ENCODE measurements around the gene FILIP1L. TPM values are rescaled to one million over a fixed set of nuclear protein-coding genes. Genes with fewer than 3 reads are reported as not detected.

FILIP1L gene
- total RNA-seq, 2 donors from 2014 or later, result 0.19 TPM; not detected in 1

DNA sequence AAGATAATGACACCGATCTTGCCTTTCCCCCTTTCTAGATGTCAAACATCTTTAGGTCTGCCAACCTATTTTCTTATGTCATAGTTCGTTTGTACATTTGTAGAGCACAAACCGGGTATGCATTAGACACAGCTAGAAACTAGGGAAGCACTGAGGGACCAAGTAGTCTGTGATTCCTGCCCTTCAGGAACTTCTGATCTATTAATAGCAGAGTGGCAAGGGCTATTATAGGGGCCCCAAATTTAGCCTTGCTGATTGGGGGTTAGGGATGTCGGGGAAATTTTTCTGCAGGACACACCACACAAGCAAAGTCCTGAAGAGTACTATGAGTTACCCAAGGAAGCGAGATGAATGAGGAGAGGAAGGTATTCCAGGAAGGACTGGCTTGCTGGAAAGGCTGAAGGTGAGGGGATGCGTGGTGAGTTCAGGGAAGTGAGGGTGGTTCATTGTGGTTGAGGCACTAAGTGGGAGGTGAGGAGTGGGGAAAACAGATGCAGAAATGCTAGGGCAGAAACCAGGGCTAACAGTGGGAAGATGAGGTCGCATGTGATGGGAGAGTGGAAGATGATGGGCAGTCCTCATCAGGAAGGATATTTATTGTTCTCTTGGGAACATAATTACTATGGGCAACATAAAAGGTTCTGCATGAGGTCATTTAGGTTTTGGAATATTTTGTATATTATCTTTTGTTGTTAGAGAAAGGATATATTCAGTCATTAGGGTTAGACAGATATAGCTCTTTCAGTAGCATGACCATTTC lies 152.4 kb downstream of the FILIP1L start:
- Mint-ChIP-seq H3K4me1 (ENCODE audit: low read depth in 2 of 2) (peaks cover 0 to 4% of the 10 kb centered on the region in 2 donors), H3K9me3 (no peaks in the 10 kb centered on the region), H3K36me3 (no peaks in the 10 kb centered on the region), H3K4me3 (no peak overlapping the region), H3K27me3 (no peaks in the 10 kb centered on the region), H3K27ac (no peak overlapping the region)
- ATAC-seq, result no peak
- DNase-seq (ENCODE audit: low spot score), result no peak

DNA sequence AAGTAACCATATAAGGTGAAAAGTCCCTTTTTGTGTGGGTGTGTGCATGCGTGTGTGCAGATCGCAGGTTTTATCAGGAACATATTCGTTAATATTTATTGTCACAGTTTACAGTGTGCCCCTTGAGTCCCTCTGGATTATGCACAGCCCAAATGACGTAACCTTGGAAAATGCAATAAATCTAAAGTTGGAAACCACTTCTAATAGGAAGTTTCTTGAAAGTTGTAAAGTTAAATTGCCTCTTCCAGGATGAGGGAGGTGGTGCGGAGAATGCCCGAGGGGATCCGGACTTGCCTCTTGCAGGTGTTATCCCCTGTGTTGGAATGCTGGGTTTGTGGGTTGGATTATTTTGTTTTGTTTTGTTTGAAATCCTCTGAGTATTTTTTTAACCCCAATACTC lies 153.4 kb downstream of the FILIP1L start:
- no peaks in the 10 kb centered on the region for H3K27me3 Mint-ChIP-seq
- H3K9me3 Mint-ChIP-seq, result no peaks in the 10 kb centered on the region
- H3K27ac Mint-ChIP-seq, result no peak overlapping the region
- H3K4me3 Mint-ChIP-seq, result no peak overlapping the region
- DNase-seq (ENCODE audit: low spot score) (no peak), ATAC-seq (no peak)
- no peaks in the 10 kb centered on the region for H3K36me3 Mint-ChIP-seq
- H3K4me1 Mint-ChIP-seq (ENCODE audit: low read depth in 2 of 2), result peaks cover 0 to 4% of the 10 kb centered on the region in 2 donors

DNA sequence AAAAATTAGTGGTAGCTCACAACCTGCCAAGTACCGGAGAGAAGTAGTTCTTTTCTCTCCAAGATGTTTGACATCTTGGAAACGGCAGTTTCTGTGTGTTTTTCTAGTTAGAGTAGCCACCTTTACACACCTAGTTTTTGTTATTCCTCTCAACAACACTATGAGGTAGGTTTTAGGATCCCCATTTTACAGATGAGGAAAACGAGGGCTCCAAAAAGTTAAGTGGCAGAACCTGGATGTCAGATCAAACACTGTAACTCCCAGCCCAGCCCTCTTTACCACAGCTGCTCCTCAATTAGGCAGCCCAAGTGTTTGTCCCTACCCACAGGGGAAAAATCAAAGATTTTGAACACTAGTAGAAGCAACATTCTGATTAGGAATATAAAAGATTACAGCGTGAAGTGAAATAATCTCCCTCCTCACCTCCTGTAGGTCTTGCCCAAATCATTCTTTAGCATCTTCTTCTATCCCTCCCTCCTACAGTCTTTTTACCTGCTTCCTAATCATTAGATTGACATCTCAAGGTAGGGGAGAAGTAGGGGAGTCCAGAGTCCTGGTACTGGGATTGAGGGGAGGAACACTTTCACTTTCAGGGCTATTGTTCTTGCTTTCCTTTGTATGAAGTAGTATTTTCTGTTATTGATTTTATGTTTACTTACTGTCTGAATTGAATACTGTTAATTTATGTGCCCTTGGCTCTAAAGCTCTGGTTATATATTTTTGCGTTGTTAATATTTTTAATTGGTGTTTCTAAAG lies 154.0 kb downstream of the FILIP1L start:
- no peak for ATAC-seq
- Mint-ChIP-seq H3K4me3 (no peak overlapping the region), H3K9me3 (no peaks in the 10 kb centered on the region), H3K36me3 (no peaks in the 10 kb centered on the region), H3K27ac (no peak overlapping the region), H3K4me1 (ENCODE audit: low read depth in 2 of 2) (peaks cover 0 to 4% of the 10 kb centered on the region in 2 donors), H3K27me3 (no peaks in the 10 kb centered on the region)
- DNase-seq (ENCODE audit: low spot score), result no peak

DNA sequence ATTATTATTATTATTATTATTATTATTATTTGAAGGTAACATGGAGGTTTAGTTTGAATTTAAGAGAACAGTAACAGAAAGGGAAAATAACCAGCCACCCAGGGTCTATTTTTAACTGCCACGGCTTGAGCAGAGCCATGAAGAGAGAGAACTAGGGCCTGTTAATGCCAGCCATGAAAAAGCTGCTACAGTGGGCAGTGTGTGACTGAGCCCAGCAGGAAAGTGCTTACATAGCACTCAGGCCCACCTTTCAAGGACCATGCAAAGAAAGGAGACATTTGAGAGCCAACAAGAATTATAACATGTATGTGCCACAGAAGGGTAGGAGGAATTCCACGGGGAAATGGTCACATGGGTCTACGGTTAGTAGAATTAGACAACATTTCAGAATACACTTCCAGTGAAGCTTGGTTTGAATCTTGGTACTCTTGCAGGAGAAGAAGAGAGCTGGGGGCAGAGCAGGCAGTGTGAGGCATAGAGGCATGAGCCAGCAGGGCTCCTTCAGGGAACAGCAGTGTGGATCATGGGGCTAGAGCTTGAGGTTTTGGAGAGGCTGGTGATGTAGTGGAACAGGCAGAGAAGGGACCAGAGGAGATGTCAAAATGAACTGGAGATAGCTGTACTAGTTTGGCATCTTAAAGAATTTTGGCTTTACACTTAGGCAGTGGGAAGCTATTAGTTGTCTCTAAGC lies 155.9 kb downstream of the FILIP1L start:
- peaks cover 4 to 5% of the 10 kb centered on the region in 2 donors for H3K4me1 Mint-ChIP-seq (ENCODE audit: low read depth in 2 of 2)
- H3K4me3 Mint-ChIP-seq, result no peak overlapping the region
- H3K27me3 Mint-ChIP-seq, result no peaks in the 10 kb centered on the region
- no peak overlapping the region for H3K27ac Mint-ChIP-seq
- no peaks in the 10 kb centered on the region for H3K36me3 Mint-ChIP-seq
- DNase-seq (ENCODE audit: low spot score), result no peak
- no peaks in the 10 kb centered on the region for H3K9me3 Mint-ChIP-seq
- no peak for ATAC-seq

DNA sequence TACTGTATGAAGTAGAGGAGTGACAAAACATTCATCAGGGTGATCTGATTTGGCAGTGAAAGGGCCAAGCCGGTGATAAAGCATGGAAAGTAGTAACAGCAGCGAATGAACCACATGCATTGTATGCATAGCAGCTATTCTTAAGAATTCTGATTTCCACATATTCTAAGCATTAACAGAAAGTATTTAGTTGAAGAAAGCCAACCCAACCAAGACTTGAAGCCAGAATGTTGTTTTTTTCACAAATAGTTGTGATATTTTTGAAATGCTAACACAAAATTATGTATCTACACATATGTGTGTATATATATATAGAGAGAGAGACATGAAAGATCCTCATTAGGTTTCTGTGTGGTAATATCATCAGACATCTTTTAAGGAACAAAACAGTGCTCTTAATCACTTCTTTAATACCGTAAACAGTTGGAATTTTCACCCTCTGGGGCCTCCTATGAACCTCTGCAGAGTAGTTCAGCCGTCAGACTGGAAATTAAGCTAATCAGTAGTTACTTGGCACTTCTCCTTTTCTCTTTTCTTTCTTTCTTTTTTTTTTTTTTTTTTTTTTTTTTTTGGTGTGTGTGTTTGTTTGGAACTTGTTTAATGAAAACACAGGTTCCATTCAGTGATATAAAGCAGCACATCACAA lies 157.0 kb downstream of the FILIP1L start:
- H3K27ac Mint-ChIP-seq, result no peak overlapping the region
- ATAC-seq (no peak), DNase-seq (ENCODE audit: low spot score) (no peak)
- H3K27me3 Mint-ChIP-seq, result no peaks in the 10 kb centered on the region
- H3K36me3 Mint-ChIP-seq, result no peaks in the 10 kb centered on the region
- H3K9me3 Mint-ChIP-seq, result no peaks in the 10 kb centered on the region
- no peak overlapping the region for H3K4me3 Mint-ChIP-seq
- peaks cover 4 to 5% of the 10 kb centered on the region in 2 donors for H3K4me1 Mint-ChIP-seq (ENCODE audit: low read depth in 2 of 2)

DNA sequence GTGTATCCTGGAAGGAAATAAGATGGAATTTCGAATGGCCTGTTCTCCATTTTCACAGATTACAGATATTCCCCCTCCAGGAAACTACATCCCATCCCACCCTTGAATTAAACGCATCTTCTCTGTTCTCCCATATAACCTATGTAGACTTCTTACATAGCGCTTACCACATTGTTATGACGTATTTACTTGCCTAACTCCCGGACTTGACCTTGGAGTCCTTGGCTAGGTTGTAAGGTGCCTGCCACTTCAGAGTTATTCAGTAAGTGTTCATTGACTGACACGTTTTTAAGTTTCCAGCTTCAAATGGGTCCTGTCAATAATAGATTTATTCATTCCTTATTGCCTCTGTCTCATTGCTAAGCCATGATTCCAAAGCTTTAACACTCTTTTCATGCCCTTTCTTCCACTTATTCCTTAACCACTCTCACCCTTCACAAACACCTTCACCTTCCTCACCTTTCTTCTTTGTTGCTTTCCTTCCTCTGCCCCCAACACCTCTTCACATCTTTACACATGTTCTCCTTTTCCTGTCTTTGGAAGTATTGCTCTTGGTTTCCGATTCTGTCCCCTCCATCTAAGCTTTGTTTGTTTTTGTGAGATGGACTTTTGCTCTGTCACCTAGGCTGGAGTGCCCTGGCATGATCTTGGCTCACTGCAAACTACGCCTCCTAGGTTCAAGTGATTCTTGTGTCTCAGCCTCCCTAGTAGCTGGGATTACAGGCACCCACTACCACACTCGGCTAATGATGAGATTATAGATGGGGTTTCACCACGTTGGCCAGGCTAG lies 158.3 kb downstream of the FILIP1L start:
- peaks cover 0 to 5% of the 10 kb centered on the region in 2 donors for H3K4me1 Mint-ChIP-seq (ENCODE audit: low read depth in 2 of 2)

DNA sequence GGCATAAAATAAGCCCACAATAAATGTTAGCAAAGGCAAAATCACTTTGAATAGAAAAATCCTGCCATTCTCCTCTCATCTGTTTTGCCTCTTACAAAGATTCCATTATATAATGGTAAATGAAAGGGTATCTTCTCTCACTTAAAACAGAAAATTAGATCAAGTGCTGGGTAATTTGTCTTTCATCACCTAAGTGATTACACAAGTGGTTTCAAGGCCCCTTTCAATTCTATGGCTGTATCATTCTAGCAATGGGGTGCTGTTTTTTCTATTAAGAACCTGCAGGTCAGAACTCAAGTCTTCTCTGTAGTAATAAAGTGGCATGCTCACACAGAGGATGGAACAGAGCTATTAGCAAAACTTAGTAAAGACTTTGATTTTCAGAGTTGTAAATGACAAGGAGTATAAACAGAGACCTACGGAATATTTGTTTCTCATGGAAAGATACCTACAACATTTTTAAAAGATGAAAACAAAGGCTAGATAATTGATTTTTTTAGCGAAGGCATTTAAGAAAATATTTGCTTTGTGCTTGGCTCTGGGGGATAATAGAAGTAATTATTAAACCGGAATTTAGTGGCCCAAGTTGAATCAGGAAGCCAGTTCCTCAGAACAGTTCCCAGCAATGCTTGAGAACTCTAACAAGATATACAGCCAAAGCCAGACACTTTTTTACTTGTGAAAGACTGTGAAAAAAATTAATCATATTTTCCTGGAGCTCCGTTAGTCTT lies 159.2 kb downstream of the FILIP1L start:
- Mint-ChIP-seq H3K4me3 (no peak overlapping the region), H3K9me3 (no peaks in the 10 kb centered on the region)
- ATAC-seq, result no peak

More for the DNA sequence above, 158.3 kb downstream of the FILIP1L start:
- no peak overlapping the region for H3K4me3 Mint-ChIP-seq
- no peaks in the 10 kb centered on the region for H3K9me3 Mint-ChIP-seq
- H3K36me3 Mint-ChIP-seq, result no peaks in the 10 kb centered on the region
- ATAC-seq (no peak), DNase-seq (ENCODE audit: low spot score) (no peak)
- no peak overlapping the region for H3K27ac Mint-ChIP-seq
- H3K27me3 Mint-ChIP-seq, result no peaks in the 10 kb centered on the region

DNA sequence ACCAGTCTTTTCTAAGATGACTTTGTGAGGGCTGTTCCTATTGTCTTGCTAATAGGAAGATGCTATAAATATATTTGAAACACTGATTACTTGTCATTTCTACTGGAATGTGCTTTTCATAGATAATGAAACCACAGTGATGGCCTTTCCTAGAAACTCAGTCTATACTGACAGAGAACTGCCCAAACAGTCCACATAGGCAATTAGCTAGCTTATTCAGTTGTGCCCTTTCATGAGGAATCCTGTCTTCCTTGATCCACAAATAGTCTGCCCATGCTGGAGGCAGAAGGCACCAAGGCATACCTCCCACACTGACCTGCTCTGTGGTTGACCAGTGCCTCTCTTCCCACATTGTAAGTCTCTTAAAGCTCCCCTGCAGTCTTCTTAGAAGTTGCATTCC lies 160.7 kb downstream of the FILIP1L start:
- no peak overlapping the region for H3K4me3 Mint-ChIP-seq
- no peaks in the 10 kb centered on the region for H3K9me3 Mint-ChIP-seq
- ATAC-seq (no peak), DNase-seq (ENCODE audit: low spot score) (no peak)
- H3K4me1 Mint-ChIP-seq (ENCODE audit: low read depth in 2 of 2), result peaks cover 0 to 5% of the 10 kb centered on the region in 2 donors
- H3K27ac Mint-ChIP-seq, result no peak overlapping the region
- H3K27me3 Mint-ChIP-seq, result no peaks in the 10 kb centered on the region
- H3K36me3 Mint-ChIP-seq, result no peaks in the 10 kb centered on the region

More for the DNA sequence above, 159.2 kb downstream of the FILIP1L start:
- no peaks in the 10 kb centered on the region for H3K27me3 Mint-ChIP-seq
- peaks cover 0 to 5% of the 10 kb centered on the region in 2 donors for H3K4me1 Mint-ChIP-seq (ENCODE audit: low read depth in 2 of 2)
- no peaks in the 10 kb centered on the region for H3K36me3 Mint-ChIP-seq
- no peak overlapping the region for H3K27ac Mint-ChIP-seq
- DNase-seq (ENCODE audit: low spot score), result no peak

DNA sequence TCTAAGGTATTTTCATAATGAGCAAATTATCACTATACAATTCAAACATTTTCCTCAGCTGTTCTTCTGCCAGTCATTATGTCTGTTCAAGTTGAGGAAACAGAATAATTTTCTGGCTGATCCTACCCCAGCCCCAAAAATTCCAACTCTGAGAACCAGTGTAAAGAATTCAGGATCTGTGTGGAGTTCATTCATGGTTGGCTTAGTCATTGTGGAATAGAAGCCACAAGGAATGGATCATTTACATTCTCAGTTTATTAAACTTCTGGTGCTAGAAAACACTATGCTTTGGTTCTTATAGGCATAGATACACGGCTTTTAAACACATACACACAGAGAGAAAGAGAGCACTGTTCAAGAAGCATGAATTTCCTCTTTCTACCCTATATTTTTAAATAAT lies 162.0 kb downstream of the FILIP1L start:
- Mint-ChIP-seq H3K27me3 (no peaks in the 10 kb centered on the region), H3K36me3 (no peaks in the 10 kb centered on the region), H3K27ac (no peak overlapping the region), H3K4me1 (ENCODE audit: low read depth in 2 of 2) (peaks cover 0 to 5% of the 10 kb centered on the region in 2 donors), H3K4me3 (no peak overlapping the region), H3K9me3 (no peaks in the 10 kb centered on the region)
- ATAC-seq (no peak), DNase-seq (ENCODE audit: low spot score) (no peak)

DNA sequence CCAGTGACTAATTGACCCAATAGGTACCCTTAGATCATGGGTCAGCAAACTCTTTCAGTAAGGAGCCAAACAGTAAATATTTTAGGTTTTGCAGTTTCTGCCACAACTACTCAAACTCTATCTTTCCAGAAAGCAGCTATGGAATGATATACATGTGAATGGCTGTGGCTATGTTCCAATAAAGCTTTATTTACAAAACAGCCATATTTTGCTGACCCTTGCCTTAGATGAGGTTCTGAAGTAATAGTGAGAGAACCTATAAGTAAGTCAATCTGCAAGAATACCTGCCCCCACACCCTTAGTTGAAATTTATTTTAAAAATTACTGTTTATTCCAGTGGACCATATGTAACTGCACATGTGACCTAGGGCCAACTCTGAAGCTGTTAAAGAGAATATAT lies 162.6 kb downstream of the FILIP1L start:
- DNase-seq (ENCODE audit: low spot score) (no peak), ATAC-seq (no peak)
- Mint-ChIP-seq H3K27ac (no peak overlapping the region), H3K4me3 (no peak overlapping the region), H3K9me3 (no peaks in the 10 kb centered on the region), H3K36me3 (no peaks in the 10 kb centered on the region), H3K4me1 (ENCODE audit: low read depth in 2 of 2) (peaks cover 0 to 5% of the 10 kb centered on the region in 2 donors), H3K27me3 (no peaks in the 10 kb centered on the region)

DNA sequence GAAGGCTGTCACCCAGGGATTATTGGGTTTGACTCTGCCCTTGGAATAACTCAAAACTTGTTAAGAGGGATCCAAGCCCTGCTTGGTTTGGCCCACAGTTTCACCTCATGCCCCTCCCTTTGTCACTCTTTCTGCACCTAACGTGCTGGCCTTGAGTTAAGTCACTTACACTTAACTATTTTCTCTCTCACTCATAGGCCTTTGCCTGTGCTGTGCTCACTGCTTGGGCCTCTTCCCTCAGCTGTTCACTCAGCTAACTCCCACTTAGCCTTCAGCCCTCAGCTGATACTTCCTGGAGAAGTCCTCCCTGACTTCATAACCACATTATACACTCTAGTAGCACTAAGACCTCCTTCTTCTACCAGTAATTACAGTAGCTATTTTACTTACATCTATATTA lies 163.4 kb downstream of the FILIP1L start:
- ATAC-seq, result no peak
- H3K4me3 Mint-ChIP-seq, result no peak overlapping the region
- H3K36me3 Mint-ChIP-seq, result no peaks in the 10 kb centered on the region
- no peaks in the 10 kb centered on the region for H3K9me3 Mint-ChIP-seq
- H3K27me3 Mint-ChIP-seq, result no peaks in the 10 kb centered on the region
- DNase-seq (ENCODE audit: low spot score), result no peak
- H3K27ac Mint-ChIP-seq, result no peak overlapping the region
- H3K4me1 Mint-ChIP-seq (ENCODE audit: low read depth in 2 of 2), result peaks cover 0 to 5% of the 10 kb centered on the region in 2 donors

DNA sequence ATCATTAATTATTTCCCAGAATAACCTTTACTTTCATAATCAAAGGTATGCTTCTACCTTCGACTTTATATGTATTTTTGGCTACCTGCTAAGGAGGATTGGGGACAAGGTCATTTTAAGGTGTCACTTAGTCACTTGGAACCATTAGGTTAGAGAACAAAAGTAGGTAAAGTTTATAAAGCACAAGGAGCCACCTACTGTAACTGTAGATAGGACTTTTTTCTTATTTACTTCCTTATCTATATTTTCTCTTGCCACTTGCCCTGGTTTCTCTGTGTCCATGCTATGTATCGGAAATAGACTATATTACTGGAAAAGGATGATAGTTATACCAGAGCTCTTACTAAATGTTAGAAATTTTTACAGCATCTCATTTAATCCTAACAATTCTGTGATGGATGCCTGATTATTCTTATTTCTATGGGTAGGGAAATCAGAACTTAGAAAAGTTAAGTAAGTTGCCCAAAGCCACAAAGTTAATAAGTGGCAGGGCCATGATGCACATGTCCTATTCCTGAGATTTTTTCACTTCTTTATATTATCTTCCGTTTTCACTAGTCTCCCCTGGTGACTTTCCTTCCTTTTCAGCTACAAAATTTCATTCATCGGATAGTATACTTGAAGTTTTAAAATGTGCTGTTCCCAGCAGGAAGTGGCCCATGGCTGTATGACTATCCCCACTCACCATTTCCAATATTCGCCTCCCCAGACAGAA lies 164.2 kb downstream of the FILIP1L start:
- no peaks in the 10 kb centered on the region for H3K36me3 Mint-ChIP-seq
- no peaks in the 10 kb centered on the region for H3K27me3 Mint-ChIP-seq
- H3K27ac Mint-ChIP-seq, result no peak overlapping the region
- H3K9me3 Mint-ChIP-seq, result no peaks in the 10 kb centered on the region
- peaks cover 2 to 5% of the 10 kb centered on the region in 2 donors for H3K4me1 Mint-ChIP-seq (ENCODE audit: low read depth in 2 of 2)
- H3K4me3 Mint-ChIP-seq, result no peak overlapping the region
- ATAC-seq (no peak), DNase-seq (ENCODE audit: low spot score) (no peak)
